ENCODE data around the gene MCRIP2.

The MCRIP2 gene

DNA sequence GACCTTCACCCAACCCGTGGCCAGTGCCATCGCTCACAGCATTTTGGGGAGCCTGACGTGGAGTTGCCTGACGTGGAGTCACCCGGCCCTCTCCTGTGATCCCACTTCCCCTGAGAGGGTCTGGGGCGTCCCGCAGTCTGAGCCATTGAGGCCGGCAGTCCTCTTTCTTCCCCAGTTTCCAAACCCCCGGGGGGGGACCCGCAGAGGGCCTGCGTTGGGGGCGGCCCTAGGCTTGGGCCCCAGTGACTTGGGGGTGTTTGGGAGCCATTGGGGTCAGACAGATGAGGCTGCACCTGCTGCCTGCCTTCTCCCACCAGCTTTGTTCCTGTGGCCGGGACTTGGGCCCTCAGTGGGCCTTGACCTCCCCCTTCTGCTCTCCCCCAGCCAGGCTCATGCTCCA is 28.0 kb downstream of the MCRIP2 start:
- no peak overlapping the region for H3K4me3 ChIP-seq (ENCODE audit: low read depth, low read length)
- TF ChIP-seq, protein P1, sequence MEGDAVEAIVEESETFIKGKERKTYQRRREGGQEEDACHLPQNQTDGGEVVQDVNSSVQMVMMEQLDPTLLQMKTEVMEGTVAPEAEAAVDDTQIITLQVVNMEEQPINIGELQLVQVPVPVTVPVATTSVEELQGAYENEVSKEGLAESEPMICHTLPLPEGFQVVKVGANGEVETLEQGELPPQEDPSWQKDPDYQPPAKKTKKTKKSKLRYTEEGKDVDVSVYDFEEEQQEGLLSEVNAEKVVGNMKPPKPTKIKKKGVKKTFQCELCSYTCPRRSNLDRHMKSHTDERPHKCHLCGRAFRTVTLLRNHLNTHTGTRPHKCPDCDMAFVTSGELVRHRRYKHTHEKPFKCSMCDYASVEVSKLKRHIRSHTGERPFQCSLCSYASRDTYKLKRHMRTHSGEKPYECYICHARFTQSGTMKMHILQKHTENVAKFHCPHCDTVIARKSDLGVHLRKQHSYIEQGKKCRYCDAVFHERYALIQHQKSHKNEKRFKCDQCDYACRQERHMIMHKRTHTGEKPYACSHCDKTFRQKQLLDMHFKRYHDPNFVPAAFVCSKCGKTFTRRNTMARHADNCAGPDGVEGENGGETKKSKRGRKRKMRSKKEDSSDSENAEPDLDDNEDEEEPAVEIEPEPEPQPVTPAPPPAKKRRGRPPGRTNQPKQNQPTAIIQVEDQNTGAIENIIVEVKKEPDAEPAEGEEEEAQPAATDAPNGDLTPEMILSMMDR (IDR thresholded peaks at IDR 0.05; ENCODE audit: low read depth, low read length, missing control alignments) = no peak
- in situ Hi-C loops (cut with HindIII; ENCODE audit: low sequenced_read_pairs) = no loop called here
- DNase-seq (ENCODE audit: low read depth) = no peak

DNA sequence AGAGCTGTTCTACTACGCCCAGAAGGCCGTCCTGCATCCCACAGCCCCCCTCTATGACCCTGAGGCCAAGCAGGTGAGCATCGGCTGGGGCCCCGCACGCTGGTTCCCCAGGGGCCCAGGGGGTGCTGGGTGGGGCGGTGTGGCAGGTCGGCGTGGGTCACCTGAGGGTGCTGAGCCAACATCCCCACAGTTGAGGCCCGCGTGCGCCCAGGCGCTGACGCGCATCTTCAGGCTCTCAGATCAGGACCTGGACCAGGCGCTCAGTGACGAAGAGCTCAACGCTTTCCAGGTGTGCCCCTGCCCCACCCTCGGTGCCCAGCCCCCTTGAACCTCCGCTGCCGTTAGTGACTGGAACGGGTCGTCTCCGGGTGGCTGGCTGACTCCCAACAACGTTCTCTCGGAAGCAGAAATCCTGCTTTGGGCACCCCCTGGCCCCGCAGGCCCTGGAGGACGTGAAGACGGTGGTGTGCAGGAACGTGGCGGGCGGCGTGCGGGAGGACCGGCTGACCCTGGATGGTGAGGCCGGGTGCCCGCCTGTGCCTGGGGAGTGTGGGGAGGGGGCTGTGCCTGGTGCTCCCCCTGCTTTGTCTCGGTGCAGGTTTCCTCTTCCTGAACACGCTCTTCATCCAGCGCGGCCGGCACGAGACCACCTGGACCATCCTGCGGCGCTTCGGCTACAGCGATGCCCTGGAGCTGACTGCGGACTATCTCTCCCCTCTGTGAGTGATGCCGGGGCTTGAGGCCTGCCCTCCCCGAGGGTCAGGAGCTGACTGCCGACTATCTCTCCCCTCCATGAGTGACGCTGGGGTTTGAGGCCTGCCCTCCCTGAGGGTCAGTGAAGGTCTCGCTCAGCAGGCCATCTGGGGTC is 29.1 kb downstream of the MCRIP2 start:
- TF ChIP-seq, protein P1 (IDR thresholded peaks at IDR 0.05; ENCODE audit: low read depth, low read length, missing control alignments) = no peak
- no peak for DNase-seq (ENCODE audit: low read depth)
- no peak overlapping the region for H3K4me3 ChIP-seq (ENCODE audit: low read depth, low read length)
- in situ Hi-C loops (cut with HindIII; ENCODE audit: low sequenced_read_pairs) = no loop called here

DNA sequence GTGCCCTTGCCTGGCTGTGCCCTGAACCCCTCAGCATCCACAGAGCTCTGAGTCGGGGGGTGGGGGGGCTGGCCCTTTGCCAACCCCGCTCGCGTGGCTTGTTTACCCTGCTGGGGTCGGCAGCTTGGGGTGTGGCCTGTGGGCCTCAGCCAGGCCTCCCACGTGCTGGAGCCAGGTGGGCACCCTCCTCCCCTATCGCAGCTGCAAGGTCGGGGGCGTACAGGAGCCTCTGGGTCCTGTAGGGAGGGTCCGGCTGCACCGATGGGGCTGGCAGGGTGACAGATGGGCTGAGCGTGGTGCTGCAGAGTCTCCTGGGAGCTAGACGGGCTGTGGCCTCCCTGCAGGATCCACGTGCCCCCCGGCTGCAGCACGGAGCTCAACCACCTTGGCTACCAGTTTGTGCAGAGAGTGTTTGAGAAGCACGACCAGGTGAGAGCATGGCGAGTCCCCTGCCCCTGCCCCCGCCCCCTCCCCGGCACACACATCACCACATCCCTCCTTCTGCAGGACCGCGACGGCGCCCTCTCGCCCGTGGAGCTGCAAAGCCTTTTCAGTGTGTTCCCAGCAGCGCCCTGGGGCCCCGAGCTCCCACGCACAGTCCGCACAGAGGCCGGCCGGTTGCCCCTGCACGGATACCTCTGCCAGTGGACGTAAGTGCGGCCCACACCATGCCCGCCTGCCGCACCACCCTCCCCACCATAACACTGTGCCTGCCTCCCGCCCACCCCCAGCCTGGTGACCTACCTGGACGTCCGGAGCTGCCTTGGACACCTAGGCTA is 29.9 kb downstream of the MCRIP2 start:
- no peak overlapping the region for H3K4me3 ChIP-seq (ENCODE audit: low read depth, low read length)
- TF ChIP-seq, protein P1 (IDR thresholded peaks at IDR 0.05; ENCODE audit: low read depth, low read length, missing control alignments) = no peak
- in situ Hi-C loops (cut with HindIII; ENCODE audit: low sequenced_read_pairs) = no loop called here
- no peak for DNase-seq (ENCODE audit: low read depth)

DNA sequence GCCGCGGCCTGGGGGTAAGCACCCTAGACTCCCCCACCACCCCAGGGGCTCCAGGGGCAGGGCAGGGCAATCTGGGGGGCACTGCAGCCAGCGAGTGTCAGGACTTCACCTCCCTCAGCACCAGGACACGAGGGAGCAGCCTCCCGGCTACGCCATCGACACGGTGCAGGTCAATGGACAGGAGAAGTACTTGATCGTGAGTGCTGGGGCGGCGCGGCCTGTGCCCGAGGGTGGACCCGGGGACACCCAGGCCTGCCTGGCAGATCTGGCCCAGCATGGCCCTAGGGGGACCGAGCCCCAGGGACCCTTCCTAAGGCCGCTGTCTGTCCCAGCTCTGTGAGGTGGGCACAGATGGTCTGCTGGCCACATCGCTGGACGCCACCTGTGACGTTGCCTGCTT is 30.7 kb downstream of the MCRIP2 start:
- in situ Hi-C loops (cut with HindIII; ENCODE audit: low sequenced_read_pairs) = no loop called here
- no peak overlapping the region for H3K4me3 ChIP-seq (ENCODE audit: low read depth, low read length)
- DNase-seq (ENCODE audit: low read depth) = no peak
- TF ChIP-seq, protein P1 (IDR thresholded peaks at IDR 0.05; ENCODE audit: low read depth, low read length, missing control alignments) = no peak

DNA sequence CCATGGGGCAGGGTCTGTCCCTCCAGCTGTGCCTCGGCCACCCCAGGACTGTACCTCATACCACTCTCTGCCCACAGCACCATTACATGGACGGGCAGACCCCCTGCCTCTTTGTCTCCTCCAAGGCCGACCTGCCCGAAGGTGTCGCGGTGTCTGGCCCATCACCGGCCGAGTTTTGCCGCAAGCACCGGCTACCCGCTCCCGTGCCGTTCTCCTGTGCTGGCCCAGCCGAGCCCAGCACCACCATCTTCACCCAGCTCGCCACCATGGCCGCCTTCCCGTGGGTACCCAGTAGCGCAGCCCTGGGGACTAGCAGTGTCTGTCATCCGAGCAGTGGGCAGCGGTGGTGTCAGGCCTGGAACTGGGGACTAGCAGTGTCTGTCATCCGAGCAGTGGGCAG is 31.2 kb downstream of the MCRIP2 start:
- DNase-seq (ENCODE audit: low read depth) = no peak
- in situ Hi-C loops (cut with HindIII; ENCODE audit: low sequenced_read_pairs) = no loop called here
- TF ChIP-seq, protein P1 (IDR thresholded peaks at IDR 0.05; ENCODE audit: low read depth, low read length, missing control alignments) = no peak
- no peak overlapping the region for H3K4me3 ChIP-seq (ENCODE audit: low read depth, low read length)

DNA sequence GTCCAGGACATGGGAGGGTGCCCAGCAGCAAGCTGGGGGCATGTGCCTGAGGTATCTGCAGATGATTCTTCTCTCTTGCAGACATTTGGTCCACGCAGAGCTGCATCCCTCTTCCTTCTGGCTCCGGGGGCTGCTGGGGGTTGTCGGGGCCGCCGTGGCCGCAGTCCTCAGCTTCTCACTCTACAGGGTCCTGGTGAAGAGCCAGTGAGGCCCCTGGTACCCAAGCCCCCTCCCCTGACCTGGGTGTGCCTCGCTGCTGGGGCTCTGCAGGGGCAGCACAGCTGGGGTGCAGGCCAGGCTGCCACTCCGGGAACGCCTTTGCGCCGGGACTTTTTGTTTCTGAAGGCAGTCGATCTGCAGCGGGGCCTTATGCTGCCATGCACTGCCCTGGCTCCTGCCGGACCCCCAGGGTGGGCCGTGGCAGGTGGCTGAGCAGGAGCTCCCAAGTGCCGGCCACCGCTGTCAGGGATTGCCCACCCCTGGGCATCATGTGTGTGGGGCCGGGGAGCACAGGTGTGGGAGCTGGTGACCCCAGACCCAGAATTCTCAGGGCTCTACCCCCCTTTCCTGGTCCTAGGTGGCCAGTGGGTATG is 31.9 kb downstream of the MCRIP2 start:
- DNase-seq (ENCODE audit: low read depth) = no peak
- TF ChIP-seq, protein P1 (IDR thresholded peaks at IDR 0.05; ENCODE audit: low read depth, low read length, missing control alignments) = no peak
- in situ Hi-C loops (cut with HindIII; ENCODE audit: low sequenced_read_pairs) = no loop called here
- no peak overlapping the region for H3K4me3 ChIP-seq (ENCODE audit: low read depth, low read length)
